ENCODE data around the gene DCAF4L1.

Gene DCAF4L1, protein sequence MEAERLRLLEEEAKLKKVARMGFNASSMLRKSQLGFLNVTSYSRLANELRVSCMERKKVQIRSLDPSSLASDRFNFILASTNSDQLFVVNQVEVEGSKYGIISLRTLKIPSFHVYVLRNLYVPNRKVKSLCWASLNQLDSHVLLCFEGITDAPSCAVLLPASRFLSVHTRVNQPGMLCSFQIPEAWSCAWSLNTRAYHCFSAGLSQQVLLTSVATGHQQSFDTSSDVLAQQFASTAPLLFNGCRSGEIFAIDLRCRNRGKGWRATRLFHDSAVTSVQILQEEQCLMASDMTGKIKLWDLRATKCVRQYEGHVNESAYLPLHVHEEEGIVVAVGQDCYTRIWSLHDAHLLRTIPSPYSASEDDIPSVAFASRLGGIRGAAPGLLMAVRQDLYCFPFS

DNA sequence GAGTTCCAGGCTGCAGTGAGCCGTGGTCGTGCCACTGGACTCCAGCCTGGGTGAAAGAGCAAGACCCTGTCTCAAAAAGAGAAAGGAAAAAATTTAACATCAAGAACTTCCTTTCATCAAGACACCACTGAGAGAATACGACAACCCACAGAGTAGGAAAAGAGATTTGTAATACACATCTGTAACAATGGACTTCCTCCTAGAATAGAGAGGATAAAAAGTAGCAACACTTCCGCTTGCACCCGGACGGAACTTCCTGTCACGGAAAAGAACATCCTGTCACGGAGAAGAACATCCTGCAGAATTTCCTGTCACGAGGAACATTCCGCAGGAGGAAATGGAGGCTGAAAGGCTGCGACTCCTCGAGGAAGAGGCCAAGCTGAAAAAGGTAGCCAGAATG, at the start of gene DCAF4L1:
DCAF4L1 (plus strand) TSS at position 301 of the 400 bp plus-strand sequence; CDS start at position 338, 37 bp downstream.
- no peak for DNase-seq (ENCODE audit: low read depth in 2 of 2)
- H3K4me3 ChIP-seq (replicated peaks in 1 of 2; ENCODE audit: low read depth in 2 of 2, low read length in 2 of 2) = no peak within 1 kb of the TSS
- TF ChIP-seq, protein P1, sequence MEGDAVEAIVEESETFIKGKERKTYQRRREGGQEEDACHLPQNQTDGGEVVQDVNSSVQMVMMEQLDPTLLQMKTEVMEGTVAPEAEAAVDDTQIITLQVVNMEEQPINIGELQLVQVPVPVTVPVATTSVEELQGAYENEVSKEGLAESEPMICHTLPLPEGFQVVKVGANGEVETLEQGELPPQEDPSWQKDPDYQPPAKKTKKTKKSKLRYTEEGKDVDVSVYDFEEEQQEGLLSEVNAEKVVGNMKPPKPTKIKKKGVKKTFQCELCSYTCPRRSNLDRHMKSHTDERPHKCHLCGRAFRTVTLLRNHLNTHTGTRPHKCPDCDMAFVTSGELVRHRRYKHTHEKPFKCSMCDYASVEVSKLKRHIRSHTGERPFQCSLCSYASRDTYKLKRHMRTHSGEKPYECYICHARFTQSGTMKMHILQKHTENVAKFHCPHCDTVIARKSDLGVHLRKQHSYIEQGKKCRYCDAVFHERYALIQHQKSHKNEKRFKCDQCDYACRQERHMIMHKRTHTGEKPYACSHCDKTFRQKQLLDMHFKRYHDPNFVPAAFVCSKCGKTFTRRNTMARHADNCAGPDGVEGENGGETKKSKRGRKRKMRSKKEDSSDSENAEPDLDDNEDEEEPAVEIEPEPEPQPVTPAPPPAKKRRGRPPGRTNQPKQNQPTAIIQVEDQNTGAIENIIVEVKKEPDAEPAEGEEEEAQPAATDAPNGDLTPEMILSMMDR (IDR thresholded peaks at IDR 0.05; ENCODE audit: low read depth, low read length) = no peak

DNA sequence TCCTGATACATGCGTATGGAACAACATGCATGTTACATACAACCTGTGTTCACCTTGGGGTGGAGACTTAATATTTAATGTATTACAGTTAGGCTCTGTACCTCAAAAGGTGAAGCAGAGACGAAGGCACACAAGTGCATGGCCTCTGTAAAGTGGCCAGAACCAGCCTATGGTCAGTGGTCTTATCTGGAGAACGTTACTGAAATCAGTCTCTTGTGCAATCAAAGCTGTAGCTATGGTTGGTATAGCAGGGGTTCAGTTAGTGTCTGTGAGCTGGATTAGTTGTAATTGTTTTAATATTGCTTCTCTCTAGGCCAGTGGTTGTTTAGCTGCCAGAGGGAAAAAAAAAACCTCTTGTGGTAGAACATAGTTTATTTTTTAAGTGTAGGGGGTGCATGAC, 48.6 kb upstream of the DCAF4L1 start:
- DNase-seq (ENCODE audit: low read depth in 2 of 2) = no peak
- no peak overlapping the region for H3K4me3 ChIP-seq (replicated peaks in 1 of 2; ENCODE audit: low read depth in 2 of 2, low read length in 2 of 2)
- TF ChIP-seq, protein P1 (IDR thresholded peaks at IDR 0.05; ENCODE audit: low read depth, low read length) = no peak

DNA sequence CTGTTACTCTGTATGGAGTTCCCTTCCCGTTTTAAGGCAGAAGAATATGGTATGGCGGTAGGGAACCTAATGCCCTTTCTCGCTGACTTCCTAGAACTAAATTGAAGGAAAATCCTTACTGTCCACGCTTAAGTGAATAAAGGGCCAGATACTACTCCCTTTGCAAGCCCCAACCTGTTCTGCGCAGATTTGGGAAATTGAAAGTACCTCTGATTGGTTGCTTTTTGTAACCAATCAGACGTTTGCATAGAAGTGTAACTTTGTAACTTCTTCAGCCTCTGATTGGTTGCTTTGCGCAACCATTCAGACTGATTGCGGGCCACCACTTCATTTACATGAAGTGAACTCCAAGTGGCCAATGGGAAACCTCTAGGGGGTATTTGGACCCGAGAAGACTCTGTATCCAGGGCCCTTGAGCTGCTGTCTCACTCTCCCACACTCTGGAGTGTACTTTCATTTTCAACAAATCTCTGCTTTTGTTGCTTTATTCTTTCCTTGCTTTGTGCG, 47.5 kb upstream of the DCAF4L1 start:
- DNase-seq (ENCODE audit: low read depth in 2 of 2) = no peak
- TF ChIP-seq, protein P1 (IDR thresholded peaks at IDR 0.05; ENCODE audit: low read depth, low read length) = no peak
- H3K4me3 ChIP-seq (replicated peaks in 1 of 2; ENCODE audit: low read depth in 2 of 2, low read length in 2 of 2) = no peak overlapping the region

DNA sequence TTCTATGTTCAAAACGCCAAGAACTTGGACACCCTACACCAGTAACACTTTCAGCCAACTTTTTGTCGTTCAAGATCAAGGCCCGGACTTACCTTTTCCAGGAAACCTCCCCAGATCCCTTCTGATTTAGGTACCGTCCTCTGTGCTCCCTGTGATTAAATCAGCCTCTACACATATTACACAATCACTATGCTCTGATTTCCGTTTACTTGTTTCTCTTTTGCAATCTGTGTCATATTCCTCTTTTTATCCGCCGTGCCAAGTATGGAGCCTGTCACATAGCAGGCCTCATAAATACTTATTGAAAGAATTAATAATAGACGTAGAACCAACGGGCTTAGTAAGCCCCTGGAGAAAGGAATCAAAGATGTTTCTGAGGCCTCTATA, 47.0 kb upstream of the DCAF4L1 start:
- TF ChIP-seq, protein P1 (IDR thresholded peaks at IDR 0.05; ENCODE audit: low read depth, low read length) = no peak

DNA sequence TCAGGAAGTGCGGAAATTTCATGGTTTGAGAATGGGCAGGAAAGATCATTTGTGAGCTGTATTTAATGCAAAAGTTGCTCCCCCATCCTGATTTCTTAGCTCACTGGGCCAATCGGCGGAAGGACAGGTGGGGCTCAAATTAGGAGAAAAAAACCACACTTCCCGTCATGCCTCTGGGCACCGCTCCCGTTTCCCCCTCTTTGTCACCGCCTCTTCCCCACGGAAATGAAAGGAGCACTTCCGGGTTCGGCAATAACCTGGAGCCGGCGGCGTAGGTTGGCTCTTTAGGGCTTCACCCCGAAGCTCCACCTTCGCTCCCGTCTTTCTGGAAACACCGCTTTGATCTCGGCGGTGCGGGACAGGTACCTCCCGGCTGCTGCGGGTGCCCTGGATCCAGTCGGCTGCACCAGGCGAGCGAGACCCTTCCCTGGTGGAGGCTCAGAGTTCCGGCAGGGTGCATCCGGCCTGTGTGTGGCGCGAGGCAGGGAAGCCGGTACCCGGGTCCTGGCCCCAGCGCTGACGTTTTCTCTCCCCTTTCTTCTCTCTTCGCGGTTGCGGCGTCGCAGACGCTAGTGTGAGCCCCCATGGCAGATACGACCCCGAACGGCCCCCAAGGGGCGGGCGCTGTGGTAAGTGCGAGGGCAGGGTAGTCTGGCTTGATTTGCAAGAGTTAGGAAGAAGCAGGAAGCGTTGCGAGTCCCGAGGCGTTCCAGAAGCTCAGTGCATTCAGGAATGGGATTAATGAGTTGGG, 46.5 kb upstream of the DCAF4L1 start, which contains the start of gene TMEM33:
TMEM33 (plus strand) TSS at position 529 of the 751 bp plus-strand sequence; CDS start at position 585, 56 bp downstream.
- H3K4me3 ChIP-seq (replicated peaks in 1 of 2; ENCODE audit: low read depth in 2 of 2, low read length in 2 of 2) = peak within 1 kb of the TSS; percentile 76 to 96
- TF ChIP-seq, protein P1 (IDR thresholded peaks at IDR 0.05; ENCODE audit: low read depth, low read length) = peak; percentile 18
- DNase-seq (ENCODE audit: low read depth in 2 of 2) = peak; percentile 86

More for the DNA sequence above, 47.0 kb upstream of the DCAF4L1 start:
- DNase-seq (ENCODE audit: low read depth in 2 of 2) = no peak
- peak overlapping the region in 1 of 2 donors; percentile 76 for H3K4me3 ChIP-seq (replicated peaks in 1 of 2; ENCODE audit: low read depth in 2 of 2, low read length in 2 of 2)

DNA sequence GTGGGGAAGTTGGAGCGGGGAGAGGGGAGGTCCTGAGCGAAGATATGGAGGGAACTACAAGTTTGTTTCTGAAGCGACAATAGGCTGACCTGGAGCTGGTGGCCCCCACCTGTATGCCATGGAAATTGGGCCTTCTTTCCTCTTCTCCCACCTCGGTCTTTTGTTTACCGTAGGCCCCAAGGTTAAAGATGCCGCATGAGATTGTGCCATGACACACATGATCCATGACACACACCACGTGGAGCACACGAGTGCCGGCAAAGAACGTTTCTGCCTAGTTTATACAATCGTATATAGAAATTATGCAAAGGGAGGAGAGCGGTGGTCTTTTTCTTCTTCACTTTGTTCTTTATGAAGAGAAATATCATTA, 45.9 kb upstream of the DCAF4L1 start:
- H3K4me3 ChIP-seq (replicated peaks in 1 of 2; ENCODE audit: low read depth in 2 of 2, low read length in 2 of 2) = peak overlapping the region; percentile 76 to 96
- DNase-seq (ENCODE audit: low read depth in 2 of 2) = peak; percentile 11 to 35
- TF ChIP-seq, protein P1 (IDR thresholded peaks at IDR 0.05; ENCODE audit: low read depth, low read length) = no peak

Measured in cardiac fibroblast (primary cell).